Neural crest cell (in vitro differentiated cells): Measurements from ENCODE around the gene IL36G. TPM values are rescaled to one million over a fixed set of nuclear protein-coding genes. Genes with fewer than 3 reads are reported as not detected.

ENCODE experiments used
- DNase-seq: peaks from one replicate; pipeline ENCODE4 v3.0.0; 2021; ENCODE audit warnings: low read depth, mixed read lengths, low spot score
- H3K27ac Mint-ChIP-seq: one replicate; pipeline ENCODE4 v1.8.0; 2021; ENCODE audit warnings: mild to moderate bottlenecking, mixed read lengths; ENCODE audit not compliant: unreplicated experiment
- H3K27me3 Mint-ChIP-seq: 2 replicates; pipeline ENCODE4 v1.8.0; 2021; ENCODE audit warnings: low read depth, mild to moderate bottlenecking, mixed read lengths
- H3K36me3 Mint-ChIP-seq: 2 replicates; pipeline ENCODE4 v1.8.0; 2021; ENCODE audit warnings: low read depth, mild to moderate bottlenecking, mixed read lengths
- H3K4me1 Mint-ChIP-seq: 2 replicates; pipeline ENCODE4 v1.8.0; 2021; ENCODE audit warnings: mixed read lengths
- H3K4me3 Mint-ChIP-seq: one replicate; pipeline ENCODE4 v1.8.0; 2021; ENCODE audit warnings: mild to moderate bottlenecking, mixed read lengths
- H3K9me3 Mint-ChIP-seq: 2 replicates; pipeline ENCODE4 v1.8.0; 2021; ENCODE audit warnings: mixed read lengths
- CTCF ChIP-seq: fragments of 200-600 bp; sonication (generic); conservative IDR thresholded peaks from 2 replicates; pipeline ENCODE4 v1.5.0; 2021; ENCODE audit warnings: antibody characterized with exemption, mild to moderate bottlenecking
- total RNA-seq: library from RNA; stranded (reverse); gene quantifications from 2 replicates; pipeline ENCODE4 v1.2.1, GENCODE V29; 2021

IL36G gene
- total RNA-seq, 1 donor from 2014 or later, result not detected

GRCh38 chr2:113015655-113016054 is 37.8 kb downstream of the IL36G start:
- Mint-ChIP-seq H3K36me3 (peaks cover 4% of the 10 kb centered on the region), H3K4me1 (peaks cover 8% of the 10 kb centered on the region), H3K27me3 (peaks cover 35% of the 10 kb centered on the region), H3K9me3 (peaks cover 25% of the 10 kb centered on the region), H3K27ac (no peak overlapping the region), H3K4me3 (no peak overlapping the region)
- no peak for TF ChIP-seq CTCF
- no peak for DNase-seq

GRCh38 chr2:113018509-113018908 is 40.7 kb downstream of the IL36G start:
- Mint-ChIP-seq H3K27me3 (peaks cover 41% of the 10 kb centered on the region), H3K4me3 (no peak overlapping the region), H3K4me1 (no peaks in the 10 kb centered on the region), H3K36me3 (peaks cover 4% of the 10 kb centered on the region), H3K9me3 (peaks cover 17% of the 10 kb centered on the region), H3K27ac (no peak overlapping the region)
- no peak for TF ChIP-seq CTCF
- DNase-seq, result no peak

GRCh38 chr2:113021312-113021711 is 43.5 kb downstream of the IL36G start:
- no peak overlapping the region for H3K4me3 Mint-ChIP-seq
- H3K36me3 Mint-ChIP-seq, result peaks cover 2% of the 10 kb centered on the region
- DNase-seq, result no peak
- TF ChIP-seq CTCF, result no peak
- H3K27ac Mint-ChIP-seq, result no peak overlapping the region
- peaks cover 63% of the 10 kb centered on the region for H3K27me3 Mint-ChIP-seq
- no peaks in the 10 kb centered on the region for H3K4me1 Mint-ChIP-seq
- H3K9me3 Mint-ChIP-seq, result peaks cover 11% of the 10 kb centered on the region

GRCh38 chr2:113024764-113025163 is 47.0 kb downstream of the IL36G start:
- peaks cover 1% of the 10 kb centered on the region for H3K9me3 Mint-ChIP-seq
- H3K27me3 Mint-ChIP-seq, result peaks cover 71% of the 10 kb centered on the region

GRCh38 chr2:113025737-113026136 is 47.9 kb downstream of the IL36G start:
- H3K27me3 Mint-ChIP-seq, result peaks cover 78% of the 10 kb centered on the region
- no peak for DNase-seq
- no peaks in the 10 kb centered on the region for H3K4me1 Mint-ChIP-seq
- H3K4me3 Mint-ChIP-seq, result no peak overlapping the region
- no peak overlapping the region for H3K27ac Mint-ChIP-seq
- no peak for TF ChIP-seq CTCF
- no peaks in the 10 kb centered on the region for H3K36me3 Mint-ChIP-seq
- H3K9me3 Mint-ChIP-seq, result no peaks in the 10 kb centered on the region

More at GRCh38 chr2:113024764-113025163, 47.0 kb downstream of the IL36G start:
- no peak for DNase-seq
- Mint-ChIP-seq H3K4me1 (no peaks in the 10 kb centered on the region), H3K36me3 (no peaks in the 10 kb centered on the region), H3K27ac (no peak overlapping the region), H3K4me3 (no peak overlapping the region)
- TF ChIP-seq CTCF, result no peak

- Mint-ChIP-seq H3K27me3 (peaks cover 85% of the 10 kb centered on the region), H3K4me1 (no peaks in the 10 kb centered on the region), H3K36me3 (no peaks in the 10 kb centered on the region), H3K9me3 (no peaks in the 10 kb centered on the region), H3K27ac (no peak overlapping the region), H3K4me3 (no peak overlapping the region)
- DNase-seq, result no peak
- TF ChIP-seq CTCF, result no peak
Measured at GRCh38 chr2:113027691-113028090, 49.9 kb downstream of the IL36G start.
